ENCODE measurements around the gene ADNP2.

GRCh38 chr18:80103231-80103630 lies 5.8 kb upstream of the ADNP2 start:
- TF ChIP-seq CTCF (IDR thresholded peaks at IDR 0.05): no peak
- TF ChIP-seq POLR2A (IDR thresholded peaks at IDR 0.05): no peak

Data from heart left ventricle (tissue), 13 donors.